Effector memory CD4-positive, alpha-beta T cell (primary cell): ENCODE results near the gene DAGLA.

Source experiments
- DNase-seq, 3 donors: peaks; one replicate each; pipeline ENCODE4 v3.0.0-alpha.2; 2020
- H3K27ac ChIP-seq: 2 replicates; pipeline ENCODE4 v1.7.0; 2013; ENCODE audit warnings: mild to moderate bottlenecking, low read length, moderate library complexity; ENCODE audit not compliant: insufficient read depth, poor library complexity, severe bottlenecking
- H3K27me3 ChIP-seq: replicated peaks from 2 replicates; pipeline ENCODE4 v1.7.0; 2013; ENCODE audit warnings: mild to moderate bottlenecking, low read length; ENCODE audit not compliant: insufficient read depth, control insufficient read depth, poor library complexity, severe bottlenecking
- H3K36me3 ChIP-seq: 2 replicates; pipeline ENCODE4 v1.7.0; 2013; ENCODE audit warnings: mild to moderate bottlenecking, low read length, moderate library complexity; ENCODE audit not compliant: control insufficient read depth, insufficient read depth
- H3K4me1 ChIP-seq: 2 replicates; pipeline ENCODE4 v1.7.0; 2013; ENCODE audit warnings: low read length, mild to moderate bottlenecking; ENCODE audit not compliant: control insufficient read depth, insufficient read depth, poor library complexity, severe bottlenecking
- H3K4me3 ChIP-seq: 2 replicates; pipeline ENCODE4 v1.7.0; 2013; ENCODE audit warnings: low read length, low read depth, mild to moderate bottlenecking; ENCODE audit not compliant: insufficient read depth, poor library complexity, severe bottlenecking
- H3K9me3 ChIP-seq: 2 replicates; pipeline ENCODE4 v1.7.0; 2013; ENCODE audit warnings: mild to moderate bottlenecking, low read length, moderate library complexity; ENCODE audit not compliant: control insufficient read depth

Gene DAGLA

GRCh38 chr11:61698173-61698948, 18.2 kb downstream of the DAGLA start:
- H3K27ac ChIP-seq: no peak overlapping the region
- H3K4me1 ChIP-seq: peaks cover 26% of the 10 kb centered on the region
- H3K4me3 ChIP-seq: no peak overlapping the region
- no peaks in the 10 kb centered on the region for H3K36me3 ChIP-seq
- no peak for DNase-seq
- no peaks in the 10 kb centered on the region for H3K27me3 ChIP-seq
- no peaks in the 10 kb centered on the region for H3K9me3 ChIP-seq

DNA sequence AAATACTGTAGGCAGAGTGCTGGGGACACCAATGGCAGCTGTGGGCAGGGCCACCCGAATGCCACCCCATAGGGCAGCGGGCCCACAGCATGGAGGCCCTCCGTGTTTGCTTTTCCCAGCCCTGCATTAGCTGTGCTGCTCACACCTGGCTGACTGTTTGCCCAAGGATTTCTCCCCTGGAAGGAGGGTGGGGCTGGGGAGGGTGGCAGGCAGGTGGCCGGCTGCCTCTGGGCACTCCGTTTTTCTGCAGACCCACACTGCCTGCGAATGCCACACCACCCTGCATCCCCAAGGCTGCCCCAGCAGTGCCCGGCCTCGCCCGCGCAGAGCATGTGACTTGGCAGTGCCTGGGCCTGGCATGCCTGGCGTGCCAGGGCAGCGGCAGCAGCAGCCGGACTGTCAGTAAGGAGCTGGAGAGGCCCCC, 19.6 kb downstream of the DAGLA start:
- Histone ChIP-seq H3K4me1 (peaks cover 26% of the 10 kb centered on the region), H3K27me3 (no peaks in the 10 kb centered on the region)

GRCh38 chr11:61700212-61700611, 20.0 kb downstream of the DAGLA start:
- Histone ChIP-seq H3K27ac (no peak overlapping the region), H3K4me1 (peaks cover 25% of the 10 kb centered on the region), H3K27me3 (no peaks in the 10 kb centered on the region), H3K4me3 (no peak overlapping the region), H3K36me3 (no peaks in the 10 kb centered on the region), H3K9me3 (no peaks in the 10 kb centered on the region)
- no peak for DNase-seq

More for the DNA sequence above, 19.6 kb downstream of the DAGLA start:
- DNase-seq: no peak
- Histone ChIP-seq H3K4me3 (no peak overlapping the region), H3K27ac (no peak overlapping the region), H3K9me3 (no peaks in the 10 kb centered on the region), H3K36me3 (no peaks in the 10 kb centered on the region)

GRCh38 chr11:61700720-61701119, 20.5 kb downstream of the DAGLA start:
- H3K4me3 ChIP-seq: no peak overlapping the region
- H3K27me3 ChIP-seq: no peaks in the 10 kb centered on the region
- peaks cover 20% of the 10 kb centered on the region for H3K4me1 ChIP-seq
- no peak overlapping the region for H3K27ac ChIP-seq
- no peaks in the 10 kb centered on the region for H3K9me3 ChIP-seq
- no peaks in the 10 kb centered on the region for H3K36me3 ChIP-seq
- DNase-seq: no peak

- DNase-seq: no peak
- Histone ChIP-seq H3K9me3 (no peaks in the 10 kb centered on the region), H3K4me1 (peaks cover 16% of the 10 kb centered on the region), H3K4me3 (no peak overlapping the region), H3K27ac (no peak overlapping the region), H3K27me3 (no peaks in the 10 kb centered on the region), H3K36me3 (no peaks in the 10 kb centered on the region)
Observed at GRCh38 chr11:61701242-61701886, 21.2 kb downstream of the DAGLA start.

- no peaks in the 10 kb centered on the region for H3K36me3 ChIP-seq
- H3K9me3 ChIP-seq: no peaks in the 10 kb centered on the region
- H3K27ac ChIP-seq: no peak overlapping the region
- no peaks in the 10 kb centered on the region for H3K27me3 ChIP-seq
- H3K4me3 ChIP-seq: no peak overlapping the region
- H3K4me1 ChIP-seq: peaks cover 8% of the 10 kb centered on the region
- DNase-seq: no peak
Observed at GRCh38 chr11:61702701-61703312, 22.6 kb downstream of the DAGLA start.

- Histone ChIP-seq H3K4me1 (no peaks in the 10 kb centered on the region), H3K36me3 (no peaks in the 10 kb centered on the region), H3K9me3 (no peaks in the 10 kb centered on the region), H3K27ac (no peak overlapping the region), H3K4me3 (no peak overlapping the region), H3K27me3 (no peaks in the 10 kb centered on the region)
- DNase-seq: no peak
Observed at GRCh38 chr11:61704838-61705237, 24.6 kb downstream of the DAGLA start.

GRCh38 chr11:61706452-61707400, 26.5 kb downstream of the DAGLA start:
- DNase-seq: no peak
- Histone ChIP-seq H3K36me3 (no peaks in the 10 kb centered on the region), H3K4me1 (no peaks in the 10 kb centered on the region), H3K9me3 (no peaks in the 10 kb centered on the region), H3K27ac (no peak overlapping the region), H3K27me3 (no peaks in the 10 kb centered on the region), H3K4me3 (no peak overlapping the region)

GRCh38 chr11:61707574-61707973, 27.4 kb downstream of the DAGLA start:
- H3K4me1 ChIP-seq: no peaks in the 10 kb centered on the region
- no peak for DNase-seq
- no peak overlapping the region for H3K27ac ChIP-seq
- no peaks in the 10 kb centered on the region for H3K27me3 ChIP-seq
- no peaks in the 10 kb centered on the region for H3K9me3 ChIP-seq
- no peak overlapping the region for H3K4me3 ChIP-seq
- H3K36me3 ChIP-seq: no peaks in the 10 kb centered on the region
